GM15510 (cell line): Measurements from ENCODE around the gene PLXNB2.

ENCODE experiments used
- POLR2A ChIP-seq: IDR thresholded peaks from 3 replicates; pipeline ENCODE4 v1.6.1; 2011; ENCODE audit warnings: borderline replicate concordance; ENCODE audit not compliant: insufficient read length; ENCODE audit errors: extremely low read depth

The PLXNB2 gene

DNA sequence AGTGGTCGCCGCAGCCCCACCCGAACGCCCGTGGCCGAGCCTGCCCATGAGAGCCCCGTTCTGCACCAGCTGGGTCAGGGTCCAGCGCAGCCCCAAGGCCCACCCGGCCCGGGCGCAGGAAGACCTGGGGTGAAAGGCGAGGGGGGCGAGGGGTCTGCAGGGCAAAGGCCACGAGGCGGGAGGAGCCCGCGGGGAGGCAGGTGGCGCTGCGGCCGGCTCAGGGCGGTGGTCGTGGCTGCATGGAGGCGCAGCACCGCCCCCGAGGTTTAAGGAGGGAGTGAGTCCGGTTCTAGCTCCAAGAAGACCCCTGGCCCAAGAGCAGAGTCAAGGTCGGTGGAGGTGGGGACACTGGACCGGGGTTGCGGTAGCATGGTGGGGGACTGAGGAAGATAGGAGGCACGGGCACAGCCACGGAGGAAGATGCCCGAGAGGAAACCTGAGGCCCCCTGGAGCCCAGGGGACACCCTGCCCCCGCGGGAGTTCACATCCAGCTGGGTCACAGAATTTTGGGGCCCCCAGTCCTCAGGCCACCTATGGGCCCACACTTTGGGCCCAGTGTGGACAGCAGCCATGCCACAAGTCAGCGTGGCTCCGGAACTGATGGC lies 55.9 kb downstream of the PLXNB2 start:
- no peak for TF ChIP-seq POLR2A

DNA sequence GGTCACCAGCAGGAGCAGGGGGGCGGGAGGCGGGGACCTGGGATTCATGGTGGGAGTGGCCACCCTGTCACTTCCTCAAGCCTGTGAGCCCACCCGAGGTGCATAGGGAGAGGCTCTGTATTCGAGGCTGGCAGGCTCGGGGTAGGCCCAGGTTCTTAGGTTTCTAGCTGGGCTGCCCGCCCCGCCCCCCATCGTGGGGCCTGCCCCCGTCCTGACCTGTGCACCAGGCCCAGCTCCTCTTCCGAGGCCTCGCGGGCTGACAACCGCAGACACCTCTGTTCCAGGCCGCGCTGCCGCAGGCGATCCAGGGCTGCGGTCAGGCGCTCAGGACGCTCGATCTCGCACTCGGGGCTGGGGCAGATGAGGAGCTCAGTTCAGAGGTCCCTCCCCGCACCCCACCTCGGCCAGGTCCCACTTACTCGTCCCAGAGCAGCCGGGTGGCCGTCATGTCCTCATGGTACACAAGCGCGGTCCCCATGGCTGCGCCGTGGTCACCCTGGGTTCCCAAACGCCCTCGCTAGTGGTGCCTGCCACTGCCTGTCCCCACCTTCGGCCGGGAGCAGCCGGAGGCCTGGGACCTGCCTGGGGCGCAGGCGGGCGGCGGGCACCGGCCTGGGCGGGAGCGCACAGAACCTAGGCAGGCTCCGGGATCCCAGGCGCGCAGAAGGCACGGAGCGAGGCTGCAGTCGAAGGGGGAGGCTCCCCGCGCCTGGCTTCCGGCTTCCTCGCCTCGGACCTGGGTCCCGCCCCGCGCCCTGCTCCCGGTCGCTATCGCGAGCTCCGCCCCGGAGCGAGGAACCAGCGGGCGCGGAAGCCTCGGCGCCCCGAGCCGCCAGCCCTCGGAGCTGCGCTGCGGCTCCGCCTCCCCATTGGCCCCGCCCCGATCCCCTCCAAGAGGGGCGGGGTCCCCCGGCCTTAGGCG lies 56.6 kb downstream of the PLXNB2 start, which contains the start of gene HDAC10:
Gene HDAC10 (minus strand): TSS at position 711 of the 922 bp plus-strand sequence. CDS start 233 bp downstream, at position 478.
- peak; percentile 83 for TF ChIP-seq POLR2A

DNA sequence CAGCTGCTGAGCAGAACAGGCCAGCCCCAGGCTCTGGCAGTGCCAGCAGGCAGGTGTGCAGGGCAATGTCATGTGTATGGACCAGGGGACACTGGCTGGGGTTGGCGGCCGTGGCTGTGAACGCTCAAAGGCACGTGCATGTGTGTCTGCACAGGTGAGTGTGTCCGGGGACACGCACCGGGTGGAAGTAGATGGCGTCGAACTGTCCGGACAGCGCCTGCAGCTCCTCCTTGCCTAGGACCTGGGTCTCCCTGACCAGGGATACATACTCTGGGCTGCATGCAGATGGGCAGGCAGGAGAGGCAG lies 57.2 kb downstream of the PLXNB2 start:
- no peak for TF ChIP-seq POLR2A

DNA sequence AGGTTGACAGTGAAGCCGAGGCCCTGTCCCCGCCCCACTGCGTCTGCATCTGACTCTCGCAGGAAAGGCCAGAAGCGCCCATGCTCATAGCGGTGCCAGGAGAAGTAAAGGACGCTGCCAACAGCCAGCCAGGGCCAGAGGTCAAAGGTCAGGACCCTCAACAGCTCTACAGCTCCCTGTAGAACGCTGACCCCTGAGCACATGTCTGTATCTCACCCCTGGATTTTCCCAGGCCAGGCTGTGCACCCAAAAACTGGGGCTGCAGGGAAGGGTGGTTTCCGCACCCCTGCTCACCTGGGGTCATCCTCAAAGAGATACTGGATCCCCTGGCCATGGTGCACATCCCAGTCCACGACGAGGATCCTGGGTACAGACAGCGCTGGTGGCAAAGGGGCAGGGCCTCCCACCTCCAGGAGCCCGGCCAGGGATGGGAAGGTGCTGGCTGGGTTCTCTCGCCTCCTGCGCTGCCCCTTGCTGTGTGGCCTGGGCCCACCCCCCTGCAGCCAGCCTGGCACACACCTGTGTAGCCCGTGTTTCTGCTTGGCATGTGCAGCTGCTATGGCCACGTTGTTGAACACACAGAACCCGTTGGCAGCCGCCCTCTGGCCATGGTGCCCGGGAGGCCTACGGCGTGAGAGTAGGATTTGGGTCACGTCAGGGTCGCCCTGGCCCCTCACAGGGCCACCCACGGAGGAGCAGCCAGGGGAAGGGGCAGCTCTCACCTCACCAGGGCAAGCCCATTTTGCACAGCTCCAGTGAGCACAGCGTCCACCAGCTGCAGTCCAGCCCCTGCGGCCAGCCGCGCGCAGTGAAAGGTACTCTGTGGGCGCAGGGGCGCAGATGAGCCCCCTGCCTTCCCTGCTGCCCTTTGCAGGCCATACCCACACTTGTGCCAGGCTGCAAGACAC lies 57.9 kb downstream of the PLXNB2 start:
- TF ChIP-seq POLR2A, result no peak

DNA sequence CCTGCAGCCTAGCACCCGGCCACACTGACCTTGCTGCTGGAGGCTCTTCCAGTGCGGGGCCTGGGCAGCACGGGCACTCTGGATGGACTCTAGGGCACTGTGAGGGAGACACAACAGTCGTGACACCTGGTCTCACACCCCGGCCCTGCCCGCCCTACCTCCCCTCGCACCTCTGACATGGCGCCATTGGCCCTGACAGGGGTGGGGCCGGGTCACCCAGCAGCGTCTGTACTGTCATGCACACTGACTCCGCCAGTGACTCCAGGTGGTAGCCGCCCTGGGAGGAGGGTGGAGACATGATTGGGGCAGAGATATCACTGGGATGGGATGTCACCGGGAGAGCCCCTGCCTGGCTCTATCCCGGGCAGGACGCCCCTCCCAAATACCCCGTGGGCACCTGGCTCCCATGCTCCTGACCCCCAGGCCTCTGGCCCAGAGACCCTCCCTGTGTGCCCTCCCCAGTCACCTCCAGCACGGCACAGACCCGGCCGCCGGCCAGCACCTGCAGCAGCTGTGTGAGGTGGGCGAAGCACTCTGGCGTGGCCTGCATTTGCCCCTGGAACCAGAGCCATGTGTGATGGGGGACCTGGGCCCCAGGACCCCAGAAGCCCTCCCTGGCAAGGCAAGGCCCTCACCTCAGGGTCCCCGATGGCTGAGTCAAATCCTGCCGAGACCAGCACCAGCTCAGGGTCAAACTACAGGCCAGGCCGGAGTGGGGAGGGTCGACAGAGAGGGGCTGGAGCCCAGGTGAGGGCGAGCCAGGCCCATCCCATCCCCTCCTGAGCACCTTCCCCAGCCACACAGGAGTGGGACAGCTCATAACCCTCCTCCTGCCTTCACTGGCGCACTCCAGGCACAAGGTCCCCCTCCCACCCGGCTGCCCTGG lies 59.0 kb downstream of the PLXNB2 start:
- TF ChIP-seq POLR2A, result peak; percentile 2

DNA sequence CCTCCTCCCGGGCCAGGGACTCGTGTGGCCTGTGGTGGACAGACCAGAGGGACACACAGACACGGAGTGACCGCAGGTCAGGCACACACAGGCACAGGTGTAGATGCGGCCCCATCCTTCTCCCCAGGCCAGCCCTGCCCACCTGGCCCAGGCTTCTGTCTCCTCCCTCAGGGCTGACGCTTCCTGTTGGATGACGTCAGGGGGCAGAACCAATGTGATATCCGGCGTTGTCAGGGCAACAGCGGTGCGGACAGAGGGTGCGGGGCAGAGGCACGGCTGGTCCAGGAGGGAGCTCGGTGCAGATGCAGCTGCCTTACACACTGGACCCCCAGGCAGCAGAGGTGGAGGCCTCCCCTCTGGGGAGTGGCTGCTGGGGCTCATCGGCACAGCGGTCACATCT lies 59.7 kb downstream of the PLXNB2 start:
- no peak for TF ChIP-seq POLR2A

DNA sequence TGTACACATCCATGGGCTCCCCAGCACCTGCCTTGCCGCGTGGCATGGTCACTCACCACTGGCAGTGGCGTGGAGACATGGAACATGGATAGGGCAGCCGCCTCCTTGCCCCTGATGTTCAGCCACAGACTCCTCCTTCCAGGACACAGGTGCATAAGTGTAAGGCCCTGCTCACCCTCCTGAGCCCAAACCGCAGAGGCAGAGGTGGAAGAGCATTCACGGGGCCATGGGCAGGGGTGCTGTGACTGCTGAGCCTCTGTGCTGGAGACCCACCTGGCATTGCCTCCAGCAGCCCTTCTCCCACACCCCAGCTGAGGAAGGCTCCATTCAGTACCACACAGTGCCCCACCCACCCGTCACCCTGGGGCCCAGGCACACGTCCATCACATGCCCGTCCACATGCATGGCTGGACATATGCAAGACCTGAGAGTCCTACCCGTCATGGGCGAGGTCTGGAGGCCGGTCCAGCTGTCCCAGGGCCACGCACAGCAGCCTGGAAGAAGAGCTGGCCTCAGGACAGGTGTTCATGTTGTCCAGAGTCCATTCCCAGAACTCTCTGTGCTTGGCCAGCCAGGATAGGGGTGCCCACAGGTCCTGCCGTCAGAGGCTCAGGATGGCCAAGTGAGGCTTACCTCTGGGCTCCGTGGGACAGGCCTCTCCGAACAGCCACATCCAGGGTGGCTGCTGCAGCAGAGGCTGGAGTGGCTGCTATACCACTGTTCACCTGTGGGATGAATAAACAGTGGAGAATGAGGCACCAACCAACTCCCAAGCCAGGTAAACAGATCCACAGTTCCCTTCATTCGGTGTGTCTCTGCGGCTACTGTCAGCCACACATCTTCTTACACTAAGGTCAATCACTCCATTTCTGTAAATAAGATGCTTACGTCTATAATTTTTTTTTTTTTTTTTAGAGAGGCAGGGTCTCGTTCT lies 60.9 kb downstream of the PLXNB2 start:
- TF ChIP-seq POLR2A, result no peak

DNA sequence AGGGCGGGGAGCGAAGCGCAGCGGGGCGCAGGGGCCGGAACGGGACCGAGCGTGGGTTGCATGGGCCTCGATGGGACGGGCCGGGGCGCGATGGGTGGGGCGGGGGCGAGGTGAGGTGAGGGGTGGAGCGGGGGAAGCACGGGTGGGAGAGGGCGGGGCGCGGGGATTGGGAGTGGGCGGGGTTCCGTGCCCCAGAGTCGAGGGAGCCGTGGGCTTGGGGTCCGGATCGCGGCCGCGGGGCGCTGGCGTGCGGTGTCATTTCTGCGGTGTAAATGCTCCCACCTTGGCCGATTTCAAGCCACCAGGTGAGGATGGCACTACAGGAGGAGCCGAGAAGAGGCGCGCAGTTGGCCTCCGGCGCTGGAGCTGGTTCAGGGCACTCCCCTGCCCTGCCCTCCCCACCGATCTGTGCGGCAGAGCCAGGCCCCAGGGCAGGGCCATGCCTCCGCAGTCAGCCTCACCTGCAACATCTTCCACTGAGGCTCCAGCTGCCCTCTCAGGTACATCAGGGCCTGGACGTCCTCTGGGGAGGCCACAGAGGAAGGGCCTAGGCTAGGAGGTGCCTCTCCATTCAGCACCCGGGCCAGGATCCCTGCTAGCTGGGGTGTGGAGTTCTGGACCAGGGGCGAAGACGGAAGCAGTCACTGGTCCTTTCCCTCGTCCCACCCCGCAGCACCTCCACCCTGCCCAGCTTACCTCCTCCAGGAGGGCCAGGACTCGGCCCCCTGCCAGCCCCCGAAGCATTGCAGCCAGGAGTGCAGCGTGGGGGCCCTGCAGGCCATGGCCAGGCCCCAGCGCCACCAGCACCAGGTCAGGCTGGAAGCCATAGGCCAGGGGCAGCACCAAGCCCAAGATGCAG lies 62.0 kb downstream of the PLXNB2 start:
- no peak for TF ChIP-seq POLR2A

DNA sequence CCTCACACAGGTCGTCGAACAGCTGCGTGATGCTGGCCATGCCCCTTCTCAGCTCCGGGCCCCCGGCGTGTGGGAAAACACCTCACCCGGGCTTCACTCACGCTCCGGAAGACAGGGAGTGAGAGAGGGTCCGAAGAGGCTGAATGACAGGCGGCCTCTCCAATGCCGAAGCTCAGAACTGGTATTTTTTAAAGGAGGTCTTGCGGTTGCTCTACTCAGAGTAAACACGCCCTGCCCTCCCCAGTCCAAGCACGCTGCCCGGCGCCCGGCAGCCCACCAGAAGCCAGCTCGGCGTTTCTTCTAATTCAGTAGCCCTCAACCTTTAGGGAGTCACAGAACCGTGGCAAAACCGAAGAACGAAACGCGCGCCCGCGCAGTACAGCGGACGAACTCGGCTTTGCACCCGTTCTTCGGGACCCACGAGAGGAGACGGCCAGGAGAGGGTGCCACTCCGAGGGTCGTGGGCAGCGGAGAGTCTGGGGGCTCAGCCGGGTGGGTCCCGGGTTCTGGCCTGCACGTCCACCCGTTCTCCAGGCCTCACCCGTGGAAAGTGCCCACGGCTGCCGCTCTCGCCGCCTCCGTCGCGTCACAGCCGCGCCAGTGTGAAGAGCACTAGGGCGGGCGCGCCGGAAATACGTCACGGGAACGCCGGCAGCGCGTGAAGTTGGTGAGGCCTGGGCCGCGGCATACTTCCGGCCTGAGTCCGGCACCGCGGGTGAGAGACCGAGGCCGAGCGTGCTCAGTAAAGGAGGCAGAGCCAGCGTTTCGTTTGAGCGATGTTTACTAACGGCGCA lies 62.8 kb downstream of the PLXNB2 start, which contains the start of gene TUBGCP6:
Gene TUBGCP6 (minus strand): TSS at position 604 of the 794 bp plus-strand sequence. CDS start 564 bp downstream, at position 40.
- peak; percentile 94 for TF ChIP-seq POLR2A

DNA sequence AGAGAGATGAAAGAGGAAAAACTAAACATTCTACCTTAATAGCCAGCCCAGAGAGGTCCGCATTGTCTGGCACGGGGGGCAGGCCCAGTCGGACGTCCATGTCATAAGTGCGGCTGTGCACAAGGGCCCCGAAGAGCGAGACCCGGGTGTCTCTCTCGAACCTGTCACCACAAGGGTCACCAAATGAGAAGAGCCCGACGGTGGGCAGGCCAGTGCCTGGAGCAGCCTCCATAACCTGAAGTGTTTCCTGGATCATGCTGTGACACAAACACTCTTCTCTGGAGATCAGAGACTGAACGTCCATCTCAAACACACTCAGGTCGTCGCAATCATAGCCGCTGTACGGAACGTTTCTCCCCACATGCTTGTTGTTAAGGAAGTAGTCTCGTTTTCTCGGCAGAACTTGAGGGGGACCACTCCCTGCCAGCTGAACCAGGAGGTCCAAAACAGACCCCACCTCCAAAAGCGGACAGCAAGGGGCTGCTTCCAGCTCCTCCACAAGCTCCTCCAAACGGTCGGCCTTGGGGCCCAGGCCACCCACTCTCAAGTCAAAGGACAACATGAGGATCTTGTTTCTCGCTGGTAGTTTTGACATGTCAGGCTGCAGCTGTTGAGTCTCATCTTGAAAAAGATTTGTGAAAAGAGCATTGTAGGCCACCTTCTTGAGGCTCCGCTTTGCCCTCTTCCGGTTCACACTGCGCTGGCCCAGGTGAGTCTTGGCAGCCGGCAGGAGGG lies 63.6 kb downstream of the PLXNB2 start:
- no peak for TF ChIP-seq POLR2A
